GM12891 (cell line): Measurements from ENCODE around the gene CNTN5.

Source experiments
- DNase-seq: peaks from one replicate; pipeline ENCODE4 v3.0.0; 2011; ENCODE audit warnings: low spot score; ENCODE audit not compliant: insufficient read length
- FAIRE-seq: peaks from 2 replicates; lab custom pipeline; 2011; peaks lifted over from hg19 to GRCh38; lab: Jason Lieb, UNC
- PAX5 ChIP-seq: IDR thresholded peaks from 2 replicates; pipeline ENCODE4 v1.6.1; 2011; ENCODE audit warnings: low read length, moderate library complexity, mild to moderate bottlenecking; ENCODE audit not compliant: insufficient read depth, severe bottlenecking
- POLR2A ChIP-seq: IDR thresholded peaks from 2 replicates; pipeline ENCODE4 v1.6.1; 2011; ENCODE audit warnings: low read depth, low read length, control low read depth
- POLR2AphosphoS5 ChIP-seq: IDR thresholded peaks from 2 replicates; pipeline ENCODE4 v1.6.1; 2011; ENCODE audit warnings: low read depth, low read length, control low read depth
- POU2F2 ChIP-seq: IDR thresholded peaks from 2 replicates; pipeline ENCODE4 v1.6.1; 2011; ENCODE audit warnings: low read depth, mild to moderate bottlenecking, control low read depth, low read length, moderate library complexity
- SPI1 ChIP-seq: IDR thresholded peaks from 2 replicates; pipeline ENCODE4 v1.6.1; 2011; ENCODE audit warnings: low read depth, low read length, control low read depth
- TAF1 ChIP-seq: IDR thresholded peaks from 2 replicates; pipeline ENCODE4 v1.6.1; 2011; ENCODE audit warnings: low read depth, low read length, control low read depth

Gene CNTN5

GRCh38 chr11:100013011-100013410 lies 992.3 kb downstream of the CNTN5 start:
- DNase-seq (no peak), FAIRE-seq (no peak)
- TF ChIP-seq POU2F2 (no peak), POLR2A (no peak), POLR2AphosphoS5 (no peak), SPI1 (no peak), PAX5 (no peak), TAF1 (no peak)

GRCh38 chr11:100031973-100032372 lies 1011.2 kb downstream of the CNTN5 start:
- DNase-seq (no peak), FAIRE-seq (no peak)
- TF ChIP-seq PAX5 (no peak), POLR2A (no peak), SPI1 (no peak)

DNA sequence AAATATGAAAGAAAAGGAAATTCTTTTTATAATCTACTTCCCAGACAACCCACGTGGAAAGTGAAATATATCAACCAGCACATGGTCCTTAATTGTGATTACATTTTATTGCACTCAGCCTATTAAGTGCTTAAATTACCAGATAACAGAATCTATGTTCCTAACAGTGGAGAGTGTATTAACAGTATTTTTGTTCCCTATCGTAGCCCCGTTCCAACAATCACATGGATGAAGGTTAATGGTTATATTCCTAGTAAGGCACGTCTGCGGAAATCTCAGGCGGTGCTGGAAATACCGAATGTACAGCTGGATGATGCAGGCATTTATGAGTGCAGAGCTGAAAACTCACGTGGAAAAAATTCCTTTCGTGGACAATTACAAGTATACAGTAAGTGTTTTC lies 1040.3 kb downstream of the CNTN5 start:
- FAIRE-seq (no peak), DNase-seq (no peak)
- no peak for TF ChIP-seq PAX5
- no peak for TF ChIP-seq POU2F2
- TF ChIP-seq SPI1 = no peak
- no peak for TF ChIP-seq POLR2A

GRCh38 chr11:100066399-100066798 lies 1045.7 kb downstream of the CNTN5 start:
- TF ChIP-seq PAX5 (no peak), TAF1 (no peak), SPI1 (no peak), POU2F2 (no peak), POLR2AphosphoS5 (no peak), POLR2A (no peak)
- DNase-seq (no peak), FAIRE-seq (no peak)

DNA sequence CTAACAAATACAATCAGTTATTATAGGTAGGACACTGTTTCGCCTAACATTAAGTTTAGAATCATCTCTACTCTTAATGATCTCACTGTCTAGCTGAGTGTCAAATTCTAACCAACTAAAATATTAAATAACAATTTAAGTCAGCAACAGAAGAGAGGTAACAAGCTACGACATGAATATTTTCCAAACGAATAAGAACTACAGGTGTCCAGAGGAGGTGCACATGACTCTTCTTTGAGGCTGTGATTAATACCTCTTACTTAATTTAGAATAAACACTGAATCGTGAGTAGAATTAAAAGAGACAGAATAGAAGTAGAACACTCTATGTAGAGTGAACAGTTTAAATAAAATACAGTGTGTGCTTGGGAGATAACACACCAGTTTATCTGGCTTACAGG lies 1047.4 kb downstream of the CNTN5 start:
- FAIRE-seq (no peak), DNase-seq (no peak)
- TF ChIP-seq PAX5 = no peak
- TF ChIP-seq TAF1 = no peak
- no peak for TF ChIP-seq POU2F2
- no peak for TF ChIP-seq POLR2AphosphoS5
- TF ChIP-seq POLR2A = no peak
- no peak for TF ChIP-seq SPI1

- FAIRE-seq (no peak), DNase-seq (no peak)
- TF ChIP-seq SPI1 (no peak), POLR2A (no peak), POU2F2 (no peak), TAF1 (no peak), PAX5 (no peak), POLR2AphosphoS5 (no peak)
These were observed 1051.4 kb downstream of the CNTN5 start for GRCh38 chr11:100072131-100072530.

DNA sequence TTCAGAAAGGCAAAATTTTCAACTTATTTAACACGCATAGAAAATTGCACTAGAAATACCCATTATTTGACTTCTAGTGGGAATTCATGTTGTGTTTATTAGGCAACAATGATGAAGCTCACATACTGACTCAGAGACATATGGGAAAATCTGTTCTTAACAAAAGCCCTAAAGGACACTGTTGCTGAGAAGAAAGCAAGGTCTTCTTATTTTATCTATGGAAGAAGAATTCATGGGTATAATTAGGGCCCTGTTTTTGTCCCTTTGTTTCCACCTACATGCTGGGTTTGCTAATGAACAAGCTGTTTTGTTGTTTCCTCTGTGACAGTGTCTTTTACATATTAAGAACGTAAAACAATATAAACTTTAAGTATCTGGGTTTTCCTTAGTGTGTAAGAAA lies 1059.6 kb downstream of the CNTN5 start:
- no peak for DNase-seq
- FAIRE-seq = no peak
- no peak for TF ChIP-seq SPI1
- TF ChIP-seq POU2F2 = no peak
- no peak for TF ChIP-seq POLR2AphosphoS5
- TF ChIP-seq TAF1 = no peak
- no peak for TF ChIP-seq PAX5
- no peak for TF ChIP-seq POLR2A

GRCh38 chr11:100080821-100081220 lies 1060.1 kb downstream of the CNTN5 start:
- FAIRE-seq = no peak

DNA sequence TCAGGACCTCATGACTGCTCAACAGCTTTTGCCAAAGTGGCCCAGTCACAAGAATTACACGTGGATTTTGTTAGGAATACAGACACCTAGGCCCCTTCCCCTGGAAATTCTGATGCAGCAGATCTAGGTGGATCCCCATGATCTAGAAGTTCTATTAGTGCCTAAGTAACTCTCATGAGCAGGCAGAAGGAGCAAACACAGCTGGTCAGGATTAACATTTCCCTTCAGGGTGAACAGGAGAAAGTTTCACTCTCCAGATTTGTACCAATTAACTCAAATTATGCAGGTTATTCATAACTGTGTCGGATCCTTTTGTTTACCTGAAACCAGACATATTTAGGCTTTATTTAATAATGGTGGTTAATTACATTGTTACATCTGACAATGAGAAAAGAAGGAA lies 1072.9 kb downstream of the CNTN5 start:
- DNase-seq = no peak
- FAIRE-seq = no peak
- TF ChIP-seq TAF1 (no peak), SPI1 (no peak), POLR2A (no peak), PAX5 (no peak), POU2F2 (no peak), POLR2AphosphoS5 (no peak)

More at GRCh38 chr11:100080821-100081220, 1060.1 kb downstream of the CNTN5 start:
- no peak for DNase-seq
- no peak for TF ChIP-seq POLR2AphosphoS5
- TF ChIP-seq TAF1 = no peak
- TF ChIP-seq PAX5 = no peak
- no peak for TF ChIP-seq SPI1
- TF ChIP-seq POU2F2 = no peak
- TF ChIP-seq POLR2A = no peak
